NCI-H1048 (cell line): ENCODE results near the gene PSMD12.

Experiments used
- DNase-seq: peaks from one replicate; lab custom pipeline; 2025; lab: John Stamatoyannopoulos, UW

The PSMD12 gene

DNA sequence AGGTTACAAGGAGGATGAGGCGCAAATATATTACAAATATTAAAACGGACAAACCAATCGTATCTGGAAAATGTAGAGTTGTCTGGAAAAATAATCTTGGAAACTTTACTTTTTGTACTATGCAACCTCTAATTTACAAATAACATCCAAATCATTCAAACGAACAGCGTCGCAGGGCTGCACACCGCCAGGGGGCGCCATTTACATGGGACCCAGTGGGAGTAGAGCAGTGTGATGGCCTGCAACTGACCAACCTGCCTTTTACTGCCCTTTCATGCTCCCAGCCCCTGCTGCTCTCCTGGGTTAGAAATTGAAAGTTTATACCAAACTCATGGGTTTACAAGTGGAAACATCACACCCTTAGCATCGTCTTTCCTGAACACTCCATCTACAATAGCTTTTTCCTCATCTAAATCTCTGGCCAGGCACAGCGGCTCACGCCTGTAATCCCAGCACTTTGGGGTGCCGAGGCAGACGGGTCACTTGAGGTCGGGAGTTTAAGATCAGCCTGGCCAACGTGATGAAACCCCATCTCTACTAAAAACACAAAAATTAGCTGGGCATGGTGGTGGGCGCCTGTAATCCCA lies 20.7 kb upstream of the PSMD12 start:
- DNase-seq, result no peak

DNA sequence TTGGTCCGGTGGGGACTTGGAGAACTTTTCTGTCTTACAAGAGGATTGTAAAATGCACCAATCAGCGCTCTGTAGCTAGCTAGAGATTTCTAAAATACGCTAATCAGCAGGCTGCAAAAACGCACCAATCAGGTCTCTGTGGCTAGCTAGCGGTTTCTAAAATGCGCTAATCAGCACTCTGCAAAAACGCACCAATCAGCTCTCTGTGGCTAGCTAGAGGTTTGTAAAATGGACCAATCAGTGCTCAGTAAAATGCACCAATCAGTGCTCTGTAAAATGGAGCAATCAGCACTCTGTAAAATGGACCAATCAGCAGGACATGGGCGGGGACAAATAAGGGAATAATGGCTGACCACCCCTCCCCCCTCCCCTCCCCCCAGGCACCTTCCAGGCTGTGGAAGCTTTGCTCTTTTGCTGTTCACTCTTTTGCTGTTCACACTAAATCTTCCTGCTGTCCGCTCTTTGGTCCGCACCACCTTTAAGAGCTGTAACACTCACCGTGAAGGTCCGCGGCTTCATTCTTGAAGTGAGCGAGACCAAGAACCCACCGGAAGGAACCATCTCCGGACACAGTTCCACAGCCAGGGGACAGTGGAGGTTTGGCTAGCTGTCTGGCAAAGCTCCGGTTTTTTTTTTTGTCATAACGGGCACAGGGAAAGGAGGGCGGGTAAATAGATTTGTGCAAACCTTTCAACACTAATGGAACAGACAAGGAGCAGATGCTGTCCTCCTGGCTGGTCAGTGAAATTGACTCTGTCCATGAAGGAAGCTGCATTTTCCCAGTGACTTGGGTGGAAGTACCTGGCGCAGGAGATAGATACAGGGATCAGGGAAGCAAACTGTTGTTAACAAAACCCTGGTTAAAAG lies 19.0 kb upstream of the PSMD12 start:
- no peak for DNase-seq

DNA sequence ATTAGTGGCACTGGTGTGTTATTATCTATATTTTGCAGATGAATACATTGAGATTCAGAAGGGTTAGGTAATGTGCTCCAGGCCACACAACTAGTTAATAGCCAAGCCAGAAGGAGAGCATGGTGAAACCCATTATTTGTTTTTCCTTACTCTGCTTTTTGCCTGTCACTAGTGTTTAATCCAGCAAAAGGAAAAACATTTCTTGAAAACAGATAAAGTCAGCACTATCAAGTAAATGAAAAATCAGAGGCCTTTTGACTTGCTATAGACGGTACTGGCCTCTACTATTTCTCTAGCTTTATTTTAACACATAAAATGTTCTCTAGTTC lies 15.5 kb upstream of the PSMD12 start:
- DNase-seq, result no peak

DNA sequence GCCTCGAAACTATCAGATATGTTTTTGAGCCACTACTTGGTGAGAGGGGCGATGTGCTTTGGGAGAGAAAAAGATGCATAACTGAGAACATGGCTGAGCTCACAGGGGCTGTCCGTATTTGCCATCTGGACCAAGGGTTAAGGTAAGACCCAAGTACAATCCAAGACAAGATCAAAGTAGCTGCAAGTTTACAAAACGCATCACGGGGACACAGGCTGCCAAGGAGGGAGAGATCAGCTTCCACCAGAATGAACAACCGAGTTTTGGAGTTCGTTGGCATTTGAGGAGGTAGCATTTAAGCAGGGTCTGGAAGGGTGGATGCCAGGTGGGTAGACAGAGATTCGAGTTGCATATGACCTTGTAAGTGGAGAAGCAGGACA lies 12.9 kb upstream of the PSMD12 start:
- DNase-seq, result no peak

DNA sequence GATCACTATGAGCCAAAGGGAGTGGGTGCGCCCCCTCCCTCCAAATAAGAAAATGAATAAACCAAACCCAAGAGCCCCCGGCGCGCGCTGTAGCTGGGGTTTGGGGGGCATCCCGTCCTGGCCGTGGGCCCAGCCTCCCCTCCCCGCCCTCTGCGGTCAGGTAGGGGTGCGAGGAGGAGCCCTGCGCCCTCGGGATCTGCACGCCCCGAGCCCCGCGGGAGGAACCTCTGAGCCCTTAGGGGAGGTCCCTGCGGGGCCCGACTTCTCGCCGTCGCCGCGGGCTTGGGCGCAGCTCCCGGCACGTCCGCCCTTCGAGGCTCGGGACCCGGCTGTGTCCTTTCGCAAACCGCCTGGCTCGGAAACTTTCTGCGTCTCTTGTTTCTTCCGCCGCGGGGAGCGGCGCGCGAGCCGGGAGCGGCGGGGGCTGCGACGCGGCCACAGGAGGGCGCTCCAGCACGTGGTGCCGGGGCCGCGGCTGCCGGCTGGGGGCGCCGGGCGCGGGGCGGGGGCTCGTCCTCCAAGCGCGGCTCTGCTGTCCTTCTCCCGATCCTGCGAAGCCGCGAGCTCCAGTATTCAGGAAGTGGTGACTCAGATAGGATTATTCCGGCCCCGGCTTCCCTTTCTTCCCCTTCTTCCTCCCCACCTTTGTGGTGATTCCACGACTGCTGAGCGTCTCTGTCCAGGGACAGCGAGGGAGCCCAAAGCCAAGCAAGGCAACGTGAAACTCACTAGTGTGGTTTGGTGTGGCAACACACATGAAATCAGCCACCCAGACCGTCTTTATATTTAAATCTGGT lies 12.3 kb upstream of the PSMD12 start:
- DNase-seq, result peak; percentile 38

DNA sequence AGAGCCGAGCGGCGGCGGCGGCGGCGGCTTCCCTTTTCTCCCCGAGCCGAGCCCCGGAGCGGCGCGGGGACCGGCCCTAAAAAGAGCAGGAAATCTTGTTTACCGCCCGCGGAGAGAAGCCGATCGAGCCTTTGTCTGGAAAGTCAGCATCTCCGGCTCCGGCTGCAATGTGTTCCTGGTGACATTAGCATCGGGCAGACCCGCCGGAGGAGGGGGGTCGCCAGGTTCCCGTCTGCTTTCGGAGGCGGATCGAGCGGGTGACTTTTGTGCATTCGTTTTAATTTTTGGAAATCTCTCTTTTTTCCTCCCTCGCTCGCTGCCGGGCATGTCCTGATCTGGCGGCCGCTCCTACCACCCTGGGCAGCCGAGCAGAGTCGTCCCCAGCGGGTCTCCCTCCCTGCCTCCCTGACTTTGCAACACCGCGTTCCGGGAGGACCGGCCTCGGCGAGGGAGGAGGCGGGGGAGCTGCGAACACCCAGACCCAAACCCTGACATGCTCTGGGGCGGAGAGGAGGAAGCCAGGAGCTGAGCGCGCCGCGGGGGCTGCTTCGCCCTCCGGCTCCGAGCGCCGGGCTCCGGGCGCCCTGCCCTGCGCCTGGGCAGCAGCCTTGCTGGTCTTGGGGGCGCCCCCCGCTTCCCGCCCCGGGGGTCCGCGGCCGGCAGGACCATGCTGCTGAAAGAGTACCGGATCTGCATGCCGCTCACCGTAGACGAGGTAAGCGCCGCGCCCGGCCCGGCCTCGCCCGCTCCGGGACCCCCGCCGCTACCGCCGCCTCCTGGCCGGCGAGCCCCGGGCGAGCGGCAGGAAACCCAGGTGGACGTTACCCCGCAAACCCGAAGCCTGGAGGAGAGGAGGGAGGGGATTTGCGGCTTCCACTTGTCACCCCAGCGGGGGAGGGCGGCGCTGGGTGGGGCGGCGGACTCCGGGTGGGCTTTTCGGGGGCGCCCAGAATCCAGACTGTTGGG lies 11.4 kb upstream of the PSMD12 start:
- no peak for DNase-seq

DNA sequence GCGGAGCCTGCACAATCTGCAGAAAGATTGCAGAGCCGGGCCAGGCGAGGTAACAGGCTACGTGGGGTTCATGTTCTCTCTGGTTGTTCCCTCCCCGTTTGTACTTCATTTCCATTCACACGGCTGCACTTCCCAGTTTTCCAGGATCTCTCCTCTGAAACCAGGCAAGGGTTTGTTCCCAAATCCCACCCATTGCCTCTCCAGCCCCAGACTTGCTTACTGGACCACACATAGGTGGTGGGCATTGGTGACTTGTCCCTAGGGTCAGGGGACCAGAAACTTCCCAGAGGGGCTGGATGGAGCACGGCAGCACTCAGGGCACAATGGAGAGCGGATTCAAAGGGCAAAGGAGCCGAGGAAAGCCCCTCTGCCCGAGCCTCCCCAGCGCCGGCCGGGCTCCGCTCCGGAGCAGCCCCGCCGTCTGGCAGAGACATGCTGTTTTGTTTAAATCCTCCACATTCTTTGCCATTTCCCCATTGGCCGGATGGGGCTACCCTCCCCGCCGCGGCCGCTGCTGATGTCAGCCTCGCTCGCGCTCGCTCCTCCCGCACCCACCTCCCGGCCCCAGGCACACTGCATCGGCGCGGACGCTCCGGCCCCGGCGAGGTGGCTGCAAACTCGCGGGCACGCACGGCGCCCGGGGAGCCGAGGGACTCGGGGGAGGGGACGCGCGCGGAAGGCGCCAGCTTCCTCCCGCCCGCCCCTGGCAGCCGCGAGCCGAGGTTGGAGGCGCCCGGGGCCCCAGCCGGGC lies 10.5 kb upstream of the PSMD12 start, which contains the start of gene PITPNC1:
Gene PITPNC1, plus strand, starts transcription at position 545 of the 751 bp plus-strand sequence.
- DNase-seq, result no peak

DNA sequence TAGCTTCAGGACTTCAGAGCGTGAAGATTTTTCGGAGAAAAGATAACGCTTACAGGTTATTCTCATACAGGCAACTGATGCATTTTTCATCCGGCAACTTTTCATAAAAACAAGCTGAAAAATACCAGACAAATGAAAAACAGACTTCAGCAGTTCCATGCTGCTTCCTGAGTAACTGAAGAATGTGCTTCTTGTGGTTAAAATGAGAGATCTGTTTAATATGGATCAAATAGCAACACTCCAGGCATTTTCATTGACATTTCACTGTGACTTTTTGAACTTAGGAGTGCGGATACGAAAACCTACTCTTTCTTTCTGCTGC lies 10.0 kb upstream of the PSMD12 start:
- no peak for DNase-seq

DNA sequence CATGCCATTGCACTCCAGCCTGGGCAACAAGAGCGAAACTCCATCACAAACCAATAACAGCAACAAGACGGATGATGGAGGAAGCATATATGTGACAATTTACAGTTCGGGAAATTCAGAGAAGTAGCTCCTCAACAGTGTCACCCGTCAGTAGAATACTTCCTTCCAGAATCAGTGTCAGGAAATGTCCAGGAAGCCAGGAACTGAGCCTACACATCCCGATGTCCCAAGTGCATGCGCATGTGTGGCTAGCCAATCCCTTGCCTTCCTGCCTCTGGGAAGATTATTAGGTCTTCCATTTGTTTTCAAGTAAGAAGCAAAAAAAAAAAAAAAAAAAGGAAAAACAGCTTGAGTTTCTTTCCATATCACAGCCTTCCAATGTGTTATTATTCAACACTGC lies 9.3 kb upstream of the PSMD12 start:
- no peak for DNase-seq

DNA sequence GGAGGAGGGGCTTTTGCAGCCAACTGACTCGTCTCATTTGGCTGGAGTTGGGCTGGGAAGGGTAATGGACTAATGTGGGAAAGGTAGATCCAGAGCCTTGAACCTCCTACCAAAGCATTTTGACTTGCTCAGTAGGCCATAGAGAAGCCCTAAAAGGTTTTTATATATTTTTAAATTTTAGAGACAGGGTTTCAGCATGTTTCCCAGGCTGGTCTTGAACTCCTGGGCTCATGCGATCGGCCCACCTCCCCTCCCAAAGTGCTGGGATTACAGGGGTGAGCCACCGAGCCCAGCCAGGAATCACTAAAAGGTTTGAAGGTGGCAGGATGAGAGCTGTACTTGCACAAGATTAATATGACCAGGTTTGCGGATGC lies 8.7 kb upstream of the PSMD12 start:
- DNase-seq, result no peak

DNA sequence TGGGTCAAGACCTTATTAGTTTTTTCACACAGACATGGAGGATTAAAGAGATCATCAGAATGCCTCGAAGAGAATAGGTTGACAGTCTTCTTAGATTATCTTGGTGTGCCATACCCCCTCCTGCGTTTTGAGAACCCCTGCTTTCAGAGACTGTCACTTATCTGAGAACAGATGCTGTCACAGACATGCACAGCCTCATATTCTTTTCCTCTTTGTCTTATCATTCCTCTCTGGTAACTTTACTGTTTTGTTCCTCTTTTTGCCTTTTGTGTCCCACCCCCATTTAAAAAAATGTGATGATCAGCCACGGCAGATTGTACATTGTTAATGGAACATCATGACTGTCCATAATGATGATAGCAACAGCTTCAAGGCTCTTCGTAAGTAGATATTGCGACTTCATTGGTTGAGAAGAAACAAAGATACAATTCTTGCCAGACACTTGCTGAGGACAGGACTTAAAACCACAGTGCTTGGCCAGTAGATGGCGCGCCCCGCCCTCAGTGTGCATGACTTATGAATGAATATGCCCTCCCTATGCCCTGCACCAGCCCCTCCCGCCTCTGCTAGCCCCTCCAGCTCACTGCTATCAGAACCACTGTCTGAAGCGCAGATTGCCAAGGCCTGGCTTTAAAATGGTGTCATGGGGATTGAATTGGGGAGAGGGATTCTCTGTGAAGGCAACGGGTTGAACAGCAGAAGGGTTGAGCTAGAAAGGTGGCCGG lies 8.1 kb upstream of the PSMD12 start:
- peak; percentile 69 for DNase-seq

DNA sequence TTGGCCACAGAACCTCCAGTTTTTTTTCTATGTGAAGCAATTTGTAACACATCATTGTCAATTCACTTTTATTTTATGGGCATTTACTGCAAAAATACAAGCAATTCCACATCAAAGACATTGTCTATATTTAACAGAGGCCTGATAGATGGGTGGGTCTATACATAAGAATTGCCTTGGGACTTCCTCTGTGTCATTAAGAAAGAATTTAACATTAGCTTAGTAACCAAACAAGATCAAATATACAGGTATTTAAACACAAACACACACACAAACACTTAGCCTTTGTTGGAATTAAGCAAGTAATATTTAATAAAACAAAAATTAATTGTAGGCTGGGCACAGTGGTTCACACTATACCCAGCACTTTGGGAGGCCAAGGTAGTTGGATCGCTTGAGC lies 6.4 kb upstream of the PSMD12 start:
- DNase-seq, result no peak

DNA sequence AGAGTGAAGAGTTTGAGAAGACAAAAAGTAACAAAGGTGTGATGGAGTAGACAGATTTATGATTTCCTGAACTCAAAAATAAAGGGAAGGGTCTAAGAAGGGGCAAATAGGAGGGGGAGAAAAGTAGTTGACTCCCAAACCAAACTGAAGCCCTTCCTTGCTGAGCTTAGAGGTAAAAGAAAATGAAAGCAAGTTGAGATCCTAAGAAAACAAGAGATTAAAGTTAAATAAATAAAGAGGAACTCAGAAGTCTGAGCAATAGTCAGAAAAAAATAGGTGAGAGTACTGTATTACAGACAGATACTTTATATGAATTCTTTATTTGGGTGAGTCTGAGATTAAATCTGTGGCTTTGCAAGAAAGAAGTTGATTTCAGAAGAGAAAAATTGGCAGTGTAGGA lies 3.3 kb upstream of the PSMD12 start:
- DNase-seq, result no peak

DNA sequence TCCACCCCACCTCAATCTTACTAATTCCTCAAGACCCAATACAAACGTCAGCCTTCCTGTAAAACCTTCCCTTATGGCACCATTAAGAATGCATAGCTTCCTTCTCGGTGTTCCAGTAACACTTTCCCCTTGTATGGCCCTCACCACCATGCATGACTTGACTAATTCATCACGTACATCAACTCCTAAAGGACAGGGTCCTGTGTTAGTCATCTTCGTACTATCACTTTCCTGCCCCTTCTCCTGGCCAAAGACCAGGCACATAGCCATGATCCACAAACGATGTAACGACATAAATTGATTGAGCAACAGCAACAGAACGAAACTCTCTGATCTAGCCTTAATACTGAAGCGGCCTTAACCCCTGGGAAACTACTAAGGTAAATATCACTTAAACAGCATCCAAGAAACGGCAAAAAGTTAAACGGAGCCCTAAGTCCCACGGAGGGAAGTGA lies 612 bp downstream of the PSMD12 start:
- no peak for DNase-seq

DNA sequence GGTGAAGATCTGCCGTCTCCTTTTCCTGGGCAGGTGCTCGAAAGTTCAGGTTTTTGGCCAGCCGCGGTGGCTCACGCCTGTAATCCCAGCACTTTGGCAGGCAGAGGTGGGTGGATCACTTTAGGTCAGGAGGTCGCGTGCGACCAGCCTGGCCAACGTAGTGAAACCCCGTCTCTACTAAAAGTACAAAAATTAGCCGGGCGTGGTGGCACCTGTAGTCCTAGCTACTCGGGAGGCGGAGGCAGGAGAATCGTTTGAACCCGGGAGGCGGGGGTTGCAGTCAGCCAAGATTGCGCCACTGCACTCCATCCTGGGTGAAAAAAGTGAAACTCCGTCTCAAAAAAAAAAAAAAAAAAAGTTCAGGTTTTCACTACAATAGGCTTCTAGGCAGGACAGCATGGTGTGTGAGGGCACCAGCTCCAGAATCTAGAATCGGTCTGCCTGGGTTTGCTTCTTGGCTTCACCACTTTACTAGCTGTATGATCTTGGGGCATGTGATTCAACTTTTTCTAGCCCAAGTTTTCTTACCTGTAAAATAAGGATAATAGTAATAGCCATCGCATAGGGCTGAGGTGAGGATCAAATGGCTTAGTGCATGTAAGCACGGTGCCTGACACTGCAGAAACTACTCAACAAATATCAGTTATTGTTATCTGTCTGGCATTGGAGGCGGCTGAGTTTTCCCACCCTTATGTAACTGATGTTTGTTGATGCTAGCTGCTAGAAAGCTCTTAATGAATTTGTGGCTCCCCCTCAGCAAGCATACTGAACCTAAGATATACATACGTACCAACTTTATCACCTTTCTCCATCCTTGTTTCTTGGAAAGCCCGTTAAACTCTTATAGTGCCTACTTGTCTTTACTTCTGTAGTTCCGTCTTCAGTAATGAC lies 1.3 kb downstream of the PSMD12 start:
- no peak for DNase-seq

DNA sequence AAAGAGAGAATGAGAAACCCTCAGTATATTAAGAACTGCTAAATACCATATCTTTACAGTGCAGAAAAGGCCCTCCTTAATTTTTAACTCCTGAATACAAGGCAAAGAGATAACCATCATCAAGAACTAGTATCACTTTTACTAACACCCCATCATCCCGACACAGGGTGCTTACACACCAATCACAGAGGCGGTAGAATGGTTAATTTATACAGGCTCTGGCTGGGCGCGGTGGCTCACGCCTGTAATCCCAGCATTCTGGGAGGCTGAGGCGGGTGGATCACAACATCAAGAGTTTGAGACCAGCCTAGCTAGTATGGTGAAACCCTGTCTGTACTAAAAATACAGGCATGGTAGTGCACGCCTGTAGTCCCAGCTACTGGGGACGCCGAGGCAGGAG lies 4.2 kb downstream of the PSMD12 start:
- DNase-seq, result no peak

DNA sequence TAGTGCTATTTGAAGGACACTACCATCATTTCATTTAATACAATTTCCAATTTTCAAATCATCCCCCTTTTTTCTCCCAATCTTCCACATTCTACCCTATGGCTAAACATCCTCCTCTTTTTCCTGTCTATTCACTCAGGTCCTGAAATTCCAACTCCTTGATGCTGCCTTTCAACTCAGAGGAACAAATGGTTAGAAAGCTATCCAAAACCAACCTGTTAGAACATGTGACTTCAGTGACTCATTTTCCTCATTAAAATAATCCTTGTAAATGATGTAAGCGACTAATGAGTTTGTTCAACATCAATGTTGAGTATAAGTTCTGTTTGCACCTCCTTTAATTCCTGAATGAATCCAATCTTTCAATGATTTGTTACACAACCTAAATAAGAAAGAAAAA lies 5.5 kb downstream of the PSMD12 start:
- no peak for DNase-seq

DNA sequence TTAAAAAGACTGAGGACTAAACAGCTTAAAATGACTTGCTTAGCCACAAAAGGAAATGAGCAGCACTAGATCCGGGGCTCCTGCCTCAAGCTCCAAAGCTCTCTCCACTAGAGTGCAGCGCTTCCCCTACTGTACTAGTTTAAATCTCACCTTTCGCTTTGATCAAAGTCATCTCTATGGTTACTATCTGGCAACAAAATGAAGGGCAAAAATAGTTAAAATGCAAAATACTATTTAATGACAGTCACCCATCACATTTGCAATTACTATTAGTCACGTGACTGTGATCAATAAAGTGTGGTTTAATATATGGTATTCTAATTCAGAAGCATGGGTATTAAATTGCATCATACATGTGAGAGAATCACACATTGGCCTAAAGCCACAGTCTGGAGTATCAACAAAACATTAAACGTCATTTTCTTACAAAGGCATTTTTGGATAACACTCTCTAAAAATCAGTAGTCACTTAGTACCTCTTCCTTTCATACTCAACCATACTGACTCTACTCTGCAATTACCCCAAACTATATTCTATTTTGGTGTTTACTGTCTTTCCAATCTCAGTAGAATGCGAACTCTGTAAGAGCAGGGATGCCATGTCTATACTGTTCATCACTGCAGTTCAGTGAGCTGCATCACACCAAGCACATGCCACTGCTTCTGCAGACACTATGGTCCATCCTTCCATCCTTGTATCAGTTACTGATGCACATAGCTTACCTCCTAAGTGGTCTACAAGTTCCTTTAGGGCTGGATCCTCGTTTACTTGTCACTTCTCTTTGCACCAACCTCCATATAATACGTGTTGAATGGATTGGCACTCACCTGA lies 6.2 kb downstream of the PSMD12 start:
- no peak for DNase-seq

DNA sequence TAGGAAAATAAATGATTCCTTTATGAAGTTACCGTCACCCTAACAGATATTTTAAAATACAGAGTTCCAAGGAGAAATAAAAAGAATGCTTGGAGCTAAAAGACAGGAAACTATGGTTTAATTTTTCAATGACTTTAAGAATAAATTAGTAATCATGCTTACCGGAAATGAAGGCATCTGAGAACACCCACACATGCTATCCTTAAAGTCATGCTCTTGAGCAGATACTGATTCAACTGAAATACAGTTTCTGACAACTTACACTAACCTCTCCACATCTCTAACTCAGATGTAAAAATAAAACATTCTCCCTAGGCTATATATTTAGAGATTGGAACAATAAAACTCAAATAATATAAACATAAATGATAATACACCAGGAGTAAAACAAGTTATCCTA lies 7.8 kb downstream of the PSMD12 start:
- no peak for DNase-seq
